Measurements from ENCODE around the gene PCGF3.

PCGF3 gene

DNA sequence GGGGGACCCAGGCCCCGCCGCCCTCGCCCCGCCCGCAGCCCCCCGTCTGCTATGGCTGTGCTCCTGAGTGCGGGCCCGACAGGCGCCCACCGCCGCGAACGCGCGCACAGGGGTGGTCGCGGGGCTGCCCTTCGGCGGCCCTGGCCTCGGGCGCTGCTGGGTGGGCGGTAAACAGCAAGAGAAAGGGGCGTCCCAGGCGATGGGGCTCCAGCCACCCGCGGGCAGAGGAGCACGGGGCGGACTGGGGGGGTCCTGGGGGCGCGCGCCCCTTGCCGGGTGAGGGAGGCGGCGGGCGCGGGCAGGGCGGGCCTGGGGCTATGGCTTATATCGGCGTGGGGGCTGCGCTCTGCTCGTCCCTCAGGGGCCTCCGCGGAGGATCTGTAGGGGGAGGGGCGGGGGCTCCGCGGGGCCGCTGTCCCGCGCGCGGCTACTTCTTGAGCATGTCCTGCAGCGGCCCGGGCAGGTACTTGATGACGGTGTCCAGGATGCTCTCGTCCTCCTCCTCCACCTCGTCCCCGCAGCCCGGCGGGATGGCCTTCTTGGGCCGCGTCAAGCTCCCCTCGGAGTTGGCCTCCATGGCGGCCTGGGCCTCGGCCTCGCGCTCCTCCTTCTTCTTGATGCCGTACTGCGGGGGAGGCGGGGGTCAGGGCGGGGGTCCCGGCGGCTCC lies 80.6 kb downstream of the PCGF3 start:
- no peak for DNase-seq

GRCh38 chr4:786861-787300 lies 81.2 kb downstream of the PCGF3 start:
- DNase-seq: no peak

GRCh38 chr4:787561-787981 lies 81.9 kb downstream of the PCGF3 start:
- DNase-seq: no peak

DNA sequence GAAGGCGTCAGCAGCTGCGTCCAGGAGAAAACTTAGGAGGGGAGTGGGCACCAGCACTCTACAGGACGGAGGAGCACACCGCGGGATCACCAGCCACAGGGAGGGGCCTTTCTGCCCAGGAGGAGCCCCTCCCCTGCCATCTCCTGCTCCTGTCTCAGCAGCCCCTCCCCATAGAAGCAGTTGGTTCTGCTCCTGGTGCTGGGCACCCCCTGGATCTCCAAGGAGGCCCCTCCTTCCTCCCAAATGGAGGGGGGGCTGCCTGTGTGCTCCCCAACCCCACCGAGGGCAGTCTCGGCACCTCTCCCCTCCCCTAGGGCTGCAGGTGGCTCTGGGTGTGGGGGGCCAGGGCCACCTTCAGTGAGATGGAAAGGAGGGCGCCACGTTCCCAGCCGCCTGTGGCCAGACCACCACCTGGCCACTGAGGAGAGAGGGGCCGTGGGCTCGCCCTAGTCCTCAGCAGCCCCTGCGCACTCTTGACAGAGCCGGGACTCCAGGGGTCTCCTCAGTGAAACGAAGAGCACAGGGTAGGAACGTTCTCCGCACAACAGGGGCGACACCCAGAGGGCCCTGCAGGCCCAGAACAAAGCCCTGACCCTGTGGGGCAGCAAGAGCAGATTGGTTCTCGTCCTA lies 82.5 kb downstream of the PCGF3 start:
- no peak for DNase-seq

GRCh38 chr4:788636-789297 lies 83.1 kb downstream of the PCGF3 start:
- no peak for DNase-seq

- DNase-seq: no peak
Measured at GRCh38 chr4:789571-790465, 84.2 kb downstream of the PCGF3 start.

DNA sequence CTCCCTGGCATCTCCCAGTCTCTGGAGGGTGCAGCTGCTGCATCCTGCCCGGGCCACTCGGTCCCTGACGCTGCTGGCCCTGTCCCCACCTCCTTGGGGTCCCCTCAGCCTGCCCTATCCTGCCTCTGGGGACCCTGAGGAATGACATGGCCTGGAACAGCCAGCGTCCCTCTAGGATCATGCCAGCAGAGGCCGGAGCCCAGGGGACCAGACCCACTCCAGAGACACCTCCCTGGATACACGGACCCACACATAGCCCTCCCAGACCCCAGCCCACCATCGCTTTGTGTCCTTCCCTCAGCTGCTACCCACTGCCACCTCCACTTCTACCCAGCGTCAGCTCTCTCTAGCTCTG lies 84.8 kb downstream of the PCGF3 start:
- no peak for DNase-seq

- no peak for DNase-seq
Measured at GRCh38 chr4:791252-791897, 85.7 kb downstream of the PCGF3 start.

DNA sequence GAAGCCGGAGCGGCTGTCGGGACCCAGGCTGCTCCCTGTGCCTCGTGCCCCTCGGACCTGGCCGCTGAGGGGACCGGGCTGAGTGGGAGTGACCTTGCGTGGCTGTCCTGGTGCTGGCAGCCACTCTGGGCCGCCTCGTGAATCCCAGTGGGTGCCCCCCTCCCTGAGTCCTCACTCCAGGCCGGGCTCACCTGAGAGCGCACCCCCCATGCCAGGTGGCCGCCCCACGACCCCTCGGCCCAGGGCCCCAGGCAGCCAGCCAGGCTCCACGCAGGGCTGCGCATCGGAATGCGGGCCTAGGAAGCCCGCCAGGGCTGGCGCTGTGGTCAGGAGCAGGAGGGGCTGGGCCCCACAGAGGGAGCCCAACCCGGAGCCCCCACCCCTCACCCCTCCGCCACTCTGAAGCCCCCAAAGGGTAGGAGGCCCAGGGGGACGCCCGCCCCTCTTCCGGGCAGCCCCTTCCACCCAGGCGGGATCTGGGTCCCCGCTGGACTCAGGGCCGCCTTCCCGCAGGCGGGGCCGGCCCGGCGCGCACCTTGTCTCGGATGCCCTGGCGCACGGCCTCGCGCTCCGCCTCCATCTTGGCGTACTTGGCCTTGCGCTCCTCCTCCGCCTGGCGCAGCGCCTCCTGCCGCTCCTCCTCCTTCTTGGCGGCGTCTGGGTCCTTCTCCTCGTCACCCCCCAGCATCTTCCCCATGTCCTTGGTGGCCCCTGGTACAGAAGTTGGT lies 86.4 kb downstream of the PCGF3 start:
- DNase-seq: peak; percentile 58

GRCh38 chr4:792626-793092 lies 87.0 kb downstream of the PCGF3 start:
- no peak for DNase-seq

- no peak for DNase-seq
Measured at GRCh38 chr4:793093-793861, 87.6 kb downstream of the PCGF3 start.

- DNase-seq: no peak
Measured at GRCh38 chr4:793941-794621, 88.4 kb downstream of the PCGF3 start.

GRCh38 chr4:794900-795725 lies 89.5 kb downstream of the PCGF3 start:
- no peak for DNase-seq

DNA sequence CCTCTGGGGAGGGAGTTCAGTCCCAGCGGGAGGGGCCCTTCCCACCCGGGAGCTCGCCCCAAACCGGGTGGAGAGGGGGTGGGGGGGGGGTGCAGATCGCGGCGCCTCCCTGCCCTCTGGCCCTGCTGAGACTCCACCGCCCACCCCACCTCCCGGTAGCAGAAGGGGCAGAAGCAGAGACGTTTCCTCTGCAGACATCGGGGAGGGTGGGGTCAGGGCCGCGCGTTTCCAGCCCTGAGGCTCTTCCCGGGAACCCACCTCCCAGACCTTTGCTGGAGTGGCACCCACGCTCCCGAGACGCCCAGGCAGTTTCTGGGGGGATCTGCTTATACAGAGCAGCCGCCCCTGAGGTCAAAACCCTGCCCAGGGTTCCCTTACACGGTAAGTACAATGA lies 90.1 kb downstream of the PCGF3 start:
- no peak for DNase-seq

DNA sequence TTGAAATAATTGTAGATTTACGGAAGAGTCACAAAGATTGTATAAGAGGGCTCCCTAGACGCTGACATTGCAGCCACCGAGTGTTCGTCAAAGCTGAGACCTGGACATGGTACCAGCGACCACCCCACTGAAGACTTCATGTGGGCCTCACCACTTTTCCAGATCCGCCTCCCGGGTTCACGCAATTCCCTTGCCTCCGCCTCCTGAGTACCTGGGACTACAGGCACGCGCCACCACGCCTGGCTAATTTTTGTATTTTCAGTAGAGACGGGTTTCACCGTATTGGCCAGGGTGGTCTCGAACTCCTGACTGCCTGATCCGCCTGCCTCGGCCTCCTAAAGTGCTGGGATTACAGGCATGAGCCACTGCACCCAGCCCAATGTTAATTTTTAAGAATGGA lies 90.6 kb downstream of the PCGF3 start:
- no peak for DNase-seq

DNA sequence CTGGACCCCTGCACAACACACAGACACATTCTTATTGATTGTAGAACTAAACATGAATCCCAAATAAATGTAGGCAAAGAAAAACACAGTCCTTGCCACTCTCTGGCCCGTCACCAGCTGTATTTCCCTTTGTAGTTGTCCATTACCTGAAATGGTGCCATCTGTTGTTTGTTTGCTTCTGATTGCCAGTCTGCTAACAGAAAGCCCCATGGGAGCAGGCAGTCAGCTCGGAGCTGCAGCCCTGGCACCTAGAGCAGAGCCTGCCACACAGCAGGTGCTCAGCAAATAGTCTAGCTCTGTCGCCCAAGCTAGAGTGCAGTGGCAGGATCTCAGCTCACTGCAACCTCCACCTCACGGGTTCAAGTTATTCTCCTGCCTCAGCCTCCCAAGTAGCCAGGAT lies 91.4 kb downstream of the PCGF3 start:
- DNase-seq: no peak

GRCh38 chr4:801436-802124 lies 95.9 kb downstream of the PCGF3 start:
- no peak for DNase-seq

- DNase-seq: no peak
Measured at GRCh38 chr4:803884-804283, 98.3 kb downstream of the PCGF3 start.

- no peak for DNase-seq
Measured at GRCh38 chr4:804804-805203, 99.2 kb downstream of the PCGF3 start.

Data from stimulated activated CD4-positive, alpha-beta T cell treated with anti-CD3 and anti-CD28 coated beads, Interleukin-4, amount 100 ng/mL, for 1 hour (primary cell).